ENCODE data around the gene RHOBTB3. TPM values are rescaled to one million over a fixed set of nuclear protein-coding genes. Genes with fewer than 3 reads are reported as not detected.
"Not testable (repeated sequence)": the region's sequence is repeated elsewhere in the genome, so short reads cannot be mapped to it uniquely, and the experiment has no call there.

The RHOBTB3 gene
- total and polyA plus RNA-seq, 2 donors from 2014 or later: 22.5 to 54.5 TPM

GRCh38 chr5:95704150-95704549 is 27.0 kb upstream of the RHOBTB3 start:
- H3K4me1 ChIP-seq (ENCODE audit: control insufficient read depth in 2 of 3, insufficient read depth in 2 of 3, low read depth in 1 of 3, low read length in 3 of 3): peaks cover 0 to under 1% (median 0%) of the 10 kb centered on the region in 3 donors
- no peaks in the 10 kb centered on the region for H3K27me3 ChIP-seq (ENCODE audit: control insufficient read depth, insufficient read depth, low read length)
- H3K36me3 ChIP-seq (ENCODE audit: control insufficient read depth in 2 of 3, insufficient read depth in 3 of 3, low read length in 3 of 3): no peaks in the 10 kb centered on the region
- DNase-seq (no peak), FAIRE-seq (peak; percentile 84)
- no peak for TF ChIP-seq CTCF (IDR thresholded peaks at IDR 0.05; ENCODE audit: borderline replicate concordance, extremely low read depth, insufficient read depth)
- intact Hi-C loops (cut with DNase I): no loop called here
- H3K27ac ChIP-seq (ENCODE audit: low read depth in 2 of 2, low read length in 2 of 2): no peak overlapping the region
- no peaks in the 10 kb centered on the region for H3K9me3 ChIP-seq (ENCODE audit: control insufficient read depth in 2 of 3, insufficient read depth in 1 of 3, low read length in 3 of 3)
- H3K4me3 ChIP-seq (ENCODE audit: low read length in 3 of 3): no peak overlapping the region
- H3K9ac ChIP-seq (ENCODE audit: low read length in 3 of 3): no peak overlapping the region

- H3K36me3 ChIP-seq (ENCODE audit: control insufficient read depth in 2 of 3, insufficient read depth in 3 of 3, low read length in 3 of 3); H3K4me3 ChIP-seq (ENCODE audit: low read length in 3 of 3); intact Hi-C loops (cut with DNase I); H3K4me1 ChIP-seq (ENCODE audit: control insufficient read depth in 2 of 3, insufficient read depth in 2 of 3, low read depth in 1 of 3, low read length in 3 of 3); H3K9ac ChIP-seq (ENCODE audit: low read length in 3 of 3); H3K27me3 ChIP-seq (ENCODE audit: control insufficient read depth, insufficient read depth, low read length); FAIRE-seq; H3K27ac ChIP-seq (ENCODE audit: low read depth in 2 of 2, low read length in 2 of 2); DNase-seq; H3K9me3 ChIP-seq (ENCODE audit: control insufficient read depth in 2 of 3, insufficient read depth in 1 of 3, low read length in 3 of 3): not testable (repeated sequence)
Observed at GRCh38 chr5:95706196-95706595, 24.9 kb upstream of the RHOBTB3 start.

DNA sequence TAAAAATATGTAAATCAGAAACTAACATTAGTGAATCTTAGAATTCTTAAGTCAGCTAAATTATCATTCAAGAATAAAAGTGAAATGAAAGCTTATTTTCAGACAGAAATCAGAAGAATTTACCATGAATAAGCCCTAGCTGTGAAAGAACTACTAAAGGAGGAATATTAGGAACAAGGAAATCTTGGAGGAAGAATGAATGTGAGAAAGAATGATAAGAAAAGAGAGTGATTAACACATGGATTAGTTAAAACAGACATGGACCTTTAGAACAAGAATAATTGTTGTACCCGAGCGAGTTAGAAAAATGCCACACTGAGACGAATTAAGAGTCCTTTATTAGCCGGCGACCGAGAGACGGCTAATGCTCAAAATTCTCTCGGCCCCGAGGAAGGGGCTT is 24.1 kb upstream of the RHOBTB3 start:
- no peak overlapping the region for H3K27ac ChIP-seq (ENCODE audit: low read depth in 2 of 2, low read length in 2 of 2)
- intact Hi-C loops (cut with DNase I): no loop called here
- FAIRE-seq: no peak
- TF ChIP-seq CTCF (IDR thresholded peaks at IDR 0.05; ENCODE audit: borderline replicate concordance, extremely low read depth, insufficient read depth): no peak
- H3K27me3 ChIP-seq (ENCODE audit: control insufficient read depth, insufficient read depth, low read length): no peaks in the 10 kb centered on the region
- no peak overlapping the region for H3K4me3 ChIP-seq (ENCODE audit: low read length in 3 of 3)
- no peak for DNase-seq
- no peaks in the 10 kb centered on the region for H3K9me3 ChIP-seq (ENCODE audit: control insufficient read depth in 2 of 3, insufficient read depth in 1 of 3, low read length in 3 of 3)
- H3K36me3 ChIP-seq (ENCODE audit: control insufficient read depth in 2 of 3, insufficient read depth in 3 of 3, low read length in 3 of 3): no peaks in the 10 kb centered on the region
- no peak overlapping the region for H3K9ac ChIP-seq (ENCODE audit: low read length in 3 of 3)
- H3K4me1 ChIP-seq (ENCODE audit: control insufficient read depth in 2 of 3, insufficient read depth in 2 of 3, low read depth in 1 of 3, low read length in 3 of 3): no peaks in the 10 kb centered on the region

DNA sequence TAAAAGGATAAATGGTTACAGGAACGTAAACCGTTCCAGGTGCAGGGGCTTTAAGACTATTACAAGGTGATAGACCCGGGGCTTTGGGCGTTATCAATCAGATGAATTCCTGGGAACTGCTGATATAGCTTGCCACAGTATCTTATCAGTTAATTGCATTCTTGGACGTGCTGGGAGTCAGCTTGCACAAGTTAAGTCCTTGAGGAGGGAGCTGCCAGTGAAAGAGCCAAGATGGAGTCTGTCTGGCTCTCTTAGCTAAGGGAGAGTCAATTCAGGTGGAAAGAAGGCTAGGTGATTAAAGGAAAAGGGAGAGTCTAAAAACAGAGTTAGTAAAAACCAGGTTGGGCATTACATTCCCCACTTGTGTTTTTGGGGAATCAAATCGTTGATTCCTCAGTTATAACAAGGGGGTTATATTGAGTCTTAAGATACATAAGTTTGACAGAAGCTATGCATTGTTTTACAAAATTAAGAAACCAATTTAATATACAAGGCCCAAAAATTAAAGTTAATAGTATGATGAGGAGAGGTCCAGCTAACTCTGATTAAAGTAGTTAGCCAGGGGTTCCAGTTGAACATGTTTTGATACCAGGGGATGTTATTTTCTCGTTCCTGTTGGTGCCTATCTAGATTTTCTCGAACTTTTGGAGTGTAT is 23.5 kb upstream of the RHOBTB3 start:
- H3K4me1 ChIP-seq (ENCODE audit: control insufficient read depth in 2 of 3, insufficient read depth in 2 of 3, low read depth in 1 of 3, low read length in 3 of 3); intact Hi-C loops (cut with DNase I); H3K27me3 ChIP-seq (ENCODE audit: control insufficient read depth, insufficient read depth, low read length); H3K27ac ChIP-seq (ENCODE audit: low read depth in 2 of 2, low read length in 2 of 2); FAIRE-seq; H3K9me3 ChIP-seq (ENCODE audit: control insufficient read depth in 2 of 3, insufficient read depth in 1 of 3, low read length in 3 of 3); H3K36me3 ChIP-seq (ENCODE audit: control insufficient read depth in 2 of 3, insufficient read depth in 3 of 3, low read length in 3 of 3); H3K4me3 ChIP-seq (ENCODE audit: low read length in 3 of 3); H3K9ac ChIP-seq (ENCODE audit: low read length in 3 of 3); DNase-seq: not testable (repeated sequence)
